CD4-positive, alpha-beta T cell treated with Interleukin-21 for 1 hour (primary cell): Measurements from ENCODE around the gene TJAP1.

ENCODE experiments used
- DNase-seq: peaks from one replicate; pipeline ENCODE4 v3.0.0-alpha.2; 2020

TJAP1 gene

GRCh38 chr6:43540507-43540906, 63.1 kb downstream of the TJAP1 start:
- no peak for DNase-seq

- no peak for DNase-seq
Observed at GRCh38 chr6:43541774-43542471, 64.6 kb downstream of the TJAP1 start.

- peak; percentile 8 for DNase-seq
Observed at GRCh38 chr6:43544461-43544860, 67.1 kb downstream of the TJAP1 start.

GRCh38 chr6:43547222-43547621, 69.9 kb downstream of the TJAP1 start:
- no peak for DNase-seq
